NK-92 (cell line): Measurements from ENCODE around the gene NCOA7.
"Not testable (repeated sequence)": the region's sequence is repeated elsewhere in the genome, so short reads cannot be mapped to it uniquely, and the experiment has no call there.

Experiments
- DNase-seq: peaks from one replicate; lab custom pipeline; 2025; ENCODE audit not compliant: unreplicated experiment; lab: John Stamatoyannopoulos, UW

The NCOA7 gene

DNA sequence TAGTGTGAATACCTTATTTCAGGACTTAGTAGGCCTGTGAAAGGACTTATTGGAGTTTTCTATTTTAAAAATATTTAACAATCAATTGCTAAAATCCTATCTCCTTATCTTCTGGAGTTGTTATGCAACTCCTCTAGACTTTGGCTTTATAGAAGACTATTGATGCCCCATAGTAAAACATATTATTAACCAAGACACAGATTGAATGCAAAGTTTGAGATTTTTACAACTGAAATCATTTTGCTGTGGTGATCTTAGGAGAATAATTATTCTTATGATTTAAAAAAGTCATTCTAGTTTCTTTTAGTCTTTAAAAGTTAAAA, 36.9 kb upstream of the NCOA7 start:
- DNase-seq: no peak

DNA sequence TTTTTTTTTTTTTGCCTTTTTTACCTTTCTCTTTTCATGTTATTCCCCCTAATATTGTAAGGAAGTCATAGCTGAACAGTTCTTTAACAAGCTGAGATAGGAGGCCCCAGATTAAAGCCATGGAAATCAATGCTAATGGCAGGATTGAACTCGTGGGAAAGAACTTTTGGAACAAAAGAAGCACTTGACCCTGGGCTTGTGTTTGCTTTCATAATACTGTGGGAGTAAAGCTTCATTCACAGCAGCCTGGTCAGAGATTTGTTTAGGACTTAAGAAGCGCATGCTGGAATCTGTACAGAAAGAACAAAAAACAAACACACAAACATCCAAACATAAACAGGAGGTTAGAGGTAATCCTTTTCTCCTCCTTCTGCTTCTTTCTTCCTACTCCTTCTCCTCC, 36.2 kb upstream of the NCOA7 start:
- no peak for DNase-seq

DNA sequence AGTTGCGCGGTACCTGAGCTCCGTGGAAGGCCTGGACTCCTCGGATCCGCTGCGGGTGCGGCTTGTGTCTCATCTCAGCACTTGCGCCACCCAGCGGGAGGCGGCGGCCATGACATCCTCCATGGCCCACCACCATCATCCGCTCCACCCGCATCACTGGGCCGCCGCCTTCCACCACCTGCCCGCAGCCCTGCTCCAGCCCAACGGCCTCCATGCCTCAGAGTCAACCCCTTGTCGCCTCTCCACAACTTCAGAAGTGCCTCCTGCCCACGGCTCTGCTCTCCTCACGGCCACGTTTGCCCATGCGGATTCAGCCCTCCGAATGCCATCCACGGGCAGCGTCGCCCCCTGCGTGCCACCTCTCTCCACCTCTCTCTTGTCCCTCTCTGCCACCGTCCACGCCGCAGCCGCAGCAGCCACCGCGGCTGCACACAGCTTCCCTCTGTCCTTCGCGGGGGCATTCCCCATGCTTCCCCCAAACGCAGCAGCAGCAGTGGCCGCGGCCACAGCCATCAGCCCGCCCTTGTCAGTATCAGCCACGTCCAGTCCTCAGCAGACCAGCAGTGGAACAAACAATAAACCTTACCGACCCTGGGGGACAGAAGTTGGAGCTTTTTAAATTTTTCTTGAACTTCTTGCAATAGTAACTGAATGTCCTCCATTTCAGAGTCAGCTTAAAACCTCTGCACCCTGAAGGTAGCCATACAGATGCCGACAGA, 31.4 kb upstream of the NCOA7 start:
- DNase-seq: no peak

- DNase-seq: no peak
Measured at GRCh38 chr6:125759959-125760457, 30.8 kb upstream of the NCOA7 start.

DNA sequence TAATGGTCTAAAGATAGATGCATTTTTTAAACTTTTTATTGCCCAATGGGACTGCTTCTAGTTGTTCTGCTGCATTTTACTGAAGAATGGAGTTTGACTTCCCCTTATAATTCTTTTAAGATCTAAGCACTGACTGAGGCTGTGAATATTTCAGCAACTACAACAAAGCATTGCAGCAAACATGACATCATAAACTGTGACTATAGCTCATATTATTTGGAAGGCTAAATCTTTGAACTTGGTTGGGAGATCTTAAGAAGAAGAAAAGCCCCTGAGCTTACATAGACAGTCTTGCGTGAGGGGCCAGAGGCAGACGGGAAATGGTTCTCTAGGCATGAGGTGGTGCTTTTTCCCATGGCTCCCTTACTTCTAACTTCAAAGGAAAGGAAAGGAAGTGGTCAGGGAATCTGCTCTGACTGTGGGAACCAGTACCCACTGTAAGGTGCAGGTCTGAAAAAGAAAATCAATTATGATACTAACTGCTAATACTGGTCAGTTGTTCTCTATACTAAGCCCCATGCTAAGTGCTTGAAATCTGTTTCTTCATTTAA, 26.6 kb upstream of the NCOA7 start:
- DNase-seq: no peak

GRCh38 chr6:125765944-125766343, 24.8 kb upstream of the NCOA7 start:
- no peak for DNase-seq

- DNase-seq: no peak
Measured at GRCh38 chr6:125766641-125767040, 24.1 kb upstream of the NCOA7 start.

GRCh38 chr6:125769147-125769783, 21.5 kb upstream of the NCOA7 start:
- DNase-seq: no peak

DNA sequence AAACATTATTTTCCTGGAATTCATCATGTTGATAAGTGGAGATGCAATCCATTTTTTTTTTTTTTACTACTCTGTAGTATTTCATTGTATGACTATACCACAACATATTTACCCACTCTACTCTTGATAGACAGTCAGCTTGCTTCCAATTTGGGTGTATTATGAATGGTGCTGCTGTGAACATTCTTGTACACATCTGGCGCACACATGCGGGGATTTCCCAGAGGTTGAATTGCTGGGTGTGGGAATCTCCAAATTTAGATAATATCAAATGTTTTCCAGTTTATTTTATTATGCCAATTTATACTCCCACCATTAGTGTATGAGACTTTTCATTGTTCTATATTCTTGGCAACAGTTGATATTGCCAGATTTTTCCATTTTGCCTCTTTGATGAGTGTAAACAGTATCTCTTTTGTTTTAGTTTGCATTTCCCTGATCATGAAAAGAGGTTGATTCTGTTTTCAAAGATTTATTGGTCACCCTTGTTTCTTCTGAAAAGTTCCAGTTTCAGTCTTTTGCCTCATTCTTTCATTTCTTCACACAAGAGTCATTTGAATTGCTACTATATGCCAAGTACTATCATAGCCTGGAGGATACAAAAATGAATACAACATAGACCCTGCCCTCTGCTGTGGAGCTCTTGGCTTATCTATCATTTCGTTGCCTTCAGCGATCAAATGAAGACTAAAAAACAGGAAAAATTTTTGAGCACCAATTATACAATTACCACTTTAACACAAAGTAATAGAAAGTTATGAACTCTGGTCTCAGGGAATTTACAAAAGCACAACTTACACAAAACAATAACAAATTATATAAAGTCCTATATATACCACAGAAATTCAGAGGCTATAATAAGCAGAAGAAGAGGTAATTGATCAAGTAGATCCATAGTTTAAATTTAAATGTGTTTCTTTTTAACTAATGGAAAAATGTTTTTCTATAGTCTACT, 17.1 kb upstream of the NCOA7 start:
- no peak for DNase-seq

DNA sequence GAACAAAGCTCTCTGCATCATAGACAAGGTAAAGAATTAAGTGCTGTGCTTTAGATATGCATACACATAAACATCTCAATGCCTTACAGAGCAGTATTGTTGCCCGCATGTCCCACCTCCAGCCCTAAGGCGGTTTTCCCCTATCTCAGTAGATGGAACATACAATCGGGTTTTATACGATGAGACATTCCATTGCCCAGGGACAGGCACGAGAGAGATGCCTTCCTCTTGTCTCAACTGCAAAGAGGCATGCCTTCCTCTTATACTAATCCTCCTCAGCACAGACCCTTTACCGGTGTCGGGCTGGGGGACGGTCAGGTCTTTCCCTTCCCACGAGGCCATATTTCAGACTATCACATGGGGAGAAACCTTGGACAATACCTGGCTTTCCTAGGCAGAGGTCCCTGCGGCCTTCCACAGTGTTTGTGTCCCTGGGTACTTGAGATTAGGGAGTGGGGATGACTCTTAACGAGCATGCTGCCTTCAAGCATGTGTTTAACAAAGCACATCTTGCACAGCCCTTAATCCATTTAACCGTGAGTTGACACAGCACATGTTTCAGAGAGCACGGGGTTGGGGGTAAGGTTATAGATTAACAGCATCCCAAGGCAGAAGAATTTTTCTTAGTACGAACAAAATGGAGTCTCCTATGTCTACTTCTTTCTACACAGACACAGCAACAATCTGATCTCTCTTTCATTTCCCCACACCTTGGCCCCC, 14.5 kb upstream of the NCOA7 start:
- DNase-seq: not testable (repeated sequence)

DNA sequence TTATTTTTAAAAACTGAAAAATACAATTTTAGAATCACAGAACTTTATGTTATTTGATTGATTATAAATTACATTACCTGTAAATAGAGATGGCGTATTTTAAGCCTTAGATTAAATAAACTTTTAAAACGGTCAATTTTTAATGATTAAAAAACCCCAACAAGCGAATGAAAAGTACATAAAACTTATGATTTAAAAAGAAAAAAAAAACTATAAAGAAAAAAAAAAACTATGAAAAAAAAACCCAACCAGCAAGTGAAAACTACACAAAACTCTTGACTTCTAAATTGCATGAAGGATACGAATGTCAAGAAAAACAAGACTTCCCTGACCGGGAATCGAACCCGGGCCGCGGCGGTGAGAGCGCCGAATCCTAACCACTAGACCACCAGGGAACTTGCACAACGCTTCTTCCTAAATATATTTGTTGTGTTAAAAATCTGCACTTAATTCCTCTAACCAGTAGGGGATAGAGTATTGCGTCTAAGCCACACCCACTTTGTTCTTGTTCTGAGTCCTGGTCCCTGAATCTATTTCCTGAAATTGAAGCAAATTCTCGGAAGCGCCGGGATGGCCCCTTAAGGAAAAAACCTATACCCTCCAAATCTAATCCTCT, 10.7 kb upstream of the NCOA7 start:
- no peak for DNase-seq

- no peak for DNase-seq
Measured at GRCh38 chr6:125780540-125781313, 10.0 kb upstream of the NCOA7 start.

GRCh38 chr6:125781314-125781868, 9.4 kb upstream of the NCOA7 start:
- no peak for DNase-seq

DNA sequence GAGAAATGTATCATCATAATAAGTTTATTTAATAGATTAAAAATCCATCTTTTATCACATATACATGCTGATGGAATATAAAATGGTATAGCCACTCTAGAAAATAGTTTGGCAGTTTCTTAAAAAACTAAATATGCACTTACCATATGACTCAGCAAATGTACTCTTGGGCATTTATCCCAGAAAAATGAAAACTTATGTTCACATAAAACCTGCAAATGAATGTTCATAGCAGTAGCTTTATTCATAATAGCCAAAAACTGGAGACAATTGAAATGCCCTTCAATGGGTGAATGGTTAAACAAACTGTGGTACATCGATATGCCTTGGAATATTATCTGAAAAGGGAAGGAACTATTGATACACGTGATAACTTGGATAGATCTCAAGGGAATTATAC, 6.4 kb upstream of the NCOA7 start:
- no peak for DNase-seq

GRCh38 chr6:125787791-125788190, 3.0 kb upstream of the NCOA7 start:
- no peak for DNase-seq

DNA sequence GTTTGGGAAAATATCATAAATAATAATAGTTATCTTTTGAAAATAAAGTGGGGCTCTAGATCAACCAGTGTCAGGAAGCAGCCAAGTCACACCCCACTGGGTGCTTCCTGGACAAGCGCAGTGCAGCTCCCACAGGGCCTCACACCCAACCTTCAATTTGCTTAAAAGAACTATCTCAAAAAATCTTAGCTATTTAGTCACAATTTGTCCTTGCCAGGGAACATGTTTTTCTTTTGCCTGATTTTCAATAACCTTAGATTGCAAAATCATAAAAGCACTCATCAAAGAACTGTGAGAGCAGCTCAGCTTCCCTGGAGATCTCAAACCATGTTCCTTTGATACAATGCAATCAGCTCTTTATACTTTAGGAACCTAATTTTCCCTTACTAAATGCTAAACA, 1.6 kb upstream of the NCOA7 start:
- DNase-seq: no peak

DNA sequence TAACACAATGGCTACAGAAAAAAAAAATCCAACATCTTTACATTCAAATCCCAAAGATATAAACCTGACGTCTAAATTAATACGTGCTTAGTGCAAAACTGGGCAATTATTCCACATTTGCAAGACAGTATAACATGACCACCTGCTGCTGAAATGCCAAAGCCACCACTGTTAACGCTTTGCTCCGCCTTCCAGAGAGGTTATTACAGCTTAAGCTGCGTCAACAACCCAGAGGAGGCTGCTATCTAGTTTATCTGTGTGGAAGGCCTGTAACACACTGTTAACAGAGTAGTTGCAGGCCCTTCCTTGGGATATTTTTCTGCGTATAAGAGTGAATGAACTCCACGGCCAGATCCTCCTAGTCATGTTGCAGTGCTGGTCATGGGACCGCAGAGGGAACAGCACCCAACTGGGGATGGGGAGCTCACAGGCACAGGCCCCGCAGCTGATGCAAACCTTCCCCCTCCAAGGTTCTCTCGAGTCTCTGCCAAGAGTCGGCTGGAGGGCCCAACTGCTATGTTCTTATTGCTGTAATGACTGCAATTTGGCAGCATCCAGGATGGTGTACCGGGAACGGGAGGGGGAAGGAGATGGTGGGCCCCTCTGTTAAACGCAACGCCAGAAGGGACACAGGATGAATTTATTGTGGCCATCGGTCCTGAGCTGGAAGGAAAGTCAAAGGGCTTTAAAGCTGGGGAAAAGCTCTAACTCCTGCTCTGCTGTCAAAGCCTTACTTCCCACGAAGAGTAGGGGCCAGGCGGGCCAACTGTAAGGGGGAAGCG, 993 bp upstream of the NCOA7 start:
- no peak for DNase-seq

DNA sequence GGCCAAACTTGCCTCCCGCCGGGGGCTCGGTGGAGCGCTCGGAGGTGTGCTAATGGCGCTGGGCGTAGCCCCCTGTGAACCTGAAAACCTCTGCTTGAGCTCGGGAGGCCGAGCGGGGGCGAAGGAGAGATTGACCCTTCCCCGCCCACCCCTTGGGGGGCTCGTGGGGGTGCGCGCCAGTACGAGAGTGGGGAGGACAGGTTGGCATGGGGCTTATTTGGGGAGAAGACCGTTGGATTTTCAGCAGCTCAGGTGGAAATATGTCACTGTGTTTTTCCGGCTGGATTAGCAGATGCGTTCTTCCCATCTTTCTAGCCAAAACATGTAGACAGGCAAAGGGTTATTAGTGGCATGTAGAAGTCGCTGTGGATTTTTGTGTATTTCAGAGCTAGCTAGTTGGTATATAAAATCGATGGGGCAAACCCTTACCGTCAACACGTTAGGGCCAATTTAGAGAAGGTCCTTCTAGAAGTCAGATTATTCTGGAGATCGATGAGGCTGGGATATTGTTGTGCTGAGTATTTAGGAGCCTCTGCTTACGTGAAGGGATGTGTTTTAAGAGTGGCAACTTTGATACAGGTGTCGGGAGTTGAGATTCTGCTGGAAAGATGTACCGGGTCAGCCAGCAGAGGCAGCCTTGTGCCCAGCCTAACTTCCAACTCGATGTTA, 525 bp downstream of the NCOA7 start:
- no peak for DNase-seq
